Esophagus squamous epithelium (tissue), 4 donors: Measurements from ENCODE around the gene KCTD17.

Experiments used
- POLR2A ChIP-seq, 4 donors: fragments of 450-650 bp; IDR thresholded peaks; one replicate each; pipeline ENCODE4 v1.6.1; 2017; ENCODE audit warnings: antibody characterized with exemption in 4 of 4, mild to moderate bottlenecking in 4 of 4, moderate library complexity in 3 of 4
- TF ChIP-seq, protein P1 (sequence below), 6 experiments: fragments of 450-650 bp in 4 of 6; fragments of 200-600 bp in 2 of 6; sonication (generic) in 2 of 6; IDR thresholded peaks; one replicate each; pipeline ENCODE4 v1.5.1; 2016 to 2019; ENCODE audit warnings: antibody characterized with exemption in 6 of 6, mild to moderate bottlenecking in 4 of 6, moderate library complexity in 4 of 6

DNA sequence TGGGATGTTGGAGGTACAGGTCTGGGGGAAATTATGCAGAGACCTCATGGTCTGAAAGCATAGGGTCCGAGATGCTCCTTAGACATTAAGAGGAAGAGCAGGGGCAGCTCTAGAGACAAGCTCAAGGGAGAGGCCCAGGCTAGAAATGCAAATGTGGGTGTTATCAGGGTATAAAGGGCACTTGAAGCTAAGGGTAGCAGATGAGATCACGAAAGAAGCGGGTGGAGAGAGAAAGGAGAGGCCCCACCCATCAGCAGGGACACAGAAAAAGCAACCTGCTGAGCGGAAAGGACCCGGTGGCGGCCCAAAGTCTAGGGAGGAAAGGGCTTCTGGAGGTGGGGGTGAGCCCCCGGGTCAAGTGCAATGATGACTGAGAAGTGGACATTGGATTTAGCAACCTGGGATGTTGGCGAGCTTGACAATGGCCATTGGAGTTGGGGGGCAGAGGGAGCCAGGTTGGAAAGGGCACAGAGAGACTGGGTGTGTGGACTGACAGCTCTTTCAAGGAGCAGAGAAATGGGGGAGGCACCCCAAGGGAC, 49.1 kb downstream of the KCTD17 start:
- TF ChIP-seq, protein P1, sequence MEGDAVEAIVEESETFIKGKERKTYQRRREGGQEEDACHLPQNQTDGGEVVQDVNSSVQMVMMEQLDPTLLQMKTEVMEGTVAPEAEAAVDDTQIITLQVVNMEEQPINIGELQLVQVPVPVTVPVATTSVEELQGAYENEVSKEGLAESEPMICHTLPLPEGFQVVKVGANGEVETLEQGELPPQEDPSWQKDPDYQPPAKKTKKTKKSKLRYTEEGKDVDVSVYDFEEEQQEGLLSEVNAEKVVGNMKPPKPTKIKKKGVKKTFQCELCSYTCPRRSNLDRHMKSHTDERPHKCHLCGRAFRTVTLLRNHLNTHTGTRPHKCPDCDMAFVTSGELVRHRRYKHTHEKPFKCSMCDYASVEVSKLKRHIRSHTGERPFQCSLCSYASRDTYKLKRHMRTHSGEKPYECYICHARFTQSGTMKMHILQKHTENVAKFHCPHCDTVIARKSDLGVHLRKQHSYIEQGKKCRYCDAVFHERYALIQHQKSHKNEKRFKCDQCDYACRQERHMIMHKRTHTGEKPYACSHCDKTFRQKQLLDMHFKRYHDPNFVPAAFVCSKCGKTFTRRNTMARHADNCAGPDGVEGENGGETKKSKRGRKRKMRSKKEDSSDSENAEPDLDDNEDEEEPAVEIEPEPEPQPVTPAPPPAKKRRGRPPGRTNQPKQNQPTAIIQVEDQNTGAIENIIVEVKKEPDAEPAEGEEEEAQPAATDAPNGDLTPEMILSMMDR (IDR thresholded peaks at IDR 0.05), result no peak
- TF ChIP-seq POLR2A (IDR thresholded peaks at IDR 0.05), result no peak
